Motor neuron (in vitro differentiated cells): Measurements from ENCODE around the gene SSBP2. TPM values are rescaled to one million over a fixed set of nuclear protein-coding genes. Genes with fewer than 3 reads are reported as not detected.
"Not testable (repeated sequence)": the region's sequence is repeated elsewhere in the genome, so short reads cannot be mapped to it uniquely, and the experiment has no call there.

ENCODE experiments used
- ATAC-seq, 8 experiments: fragments of 200-7000 bp; cut with Tn5 transposase; replicated peaks in 6 of 8; 2 replicates each; pipeline ENCODE4 v1.8.0; 2021; ENCODE audit warnings: mild to moderate bottlenecking in 8 of 8, moderate library complexity in 8 of 8
- H3K27ac ChIP-seq, 2 donors: fragments of 250-450 bp; sonication (Bioruptor Pico); 2 replicates each; pipeline ENCODE4 v1.9.0; 2021; ENCODE audit warnings: antibody characterized with exemption in 2 of 2, mild to moderate bottlenecking in 2 of 2, moderate library complexity in 1 of 2
- H3K4me1 ChIP-seq, 2 donors: fragments of 250-450 bp; sonication (Bioruptor Pico); replicated peaks in 1 of 2; 2 replicates each; pipeline ENCODE4 v1.6.1; 2021; ENCODE audit warnings: antibody characterized with exemption in 2 of 2, mild to moderate bottlenecking in 2 of 2, moderate library complexity in 1 of 2
- H3K4me3 ChIP-seq, 5 donors: fragments of 250-450 bp; sonication (Bioruptor Pico); 2 replicates each; pipeline ENCODE4 v1.9.0; 2021; ENCODE audit warnings: antibody characterized with exemption in 5 of 5, mild to moderate bottlenecking in 5 of 5, moderate library complexity in 4 of 5
- WGBS, 10 experiments: fragments of 450-650 bp; shearing (Covaris generic); methylation state at CpG; one replicate each; pipeline ENCODE4 v1.0.0; 2022; 5-methylcytosine and 5-hydroxymethylcytosine counted together
- in situ Hi-C, 9 experiments: fragments of 400-800 bp; cut with MboI; loops; one replicate each; pipeline ENCODE4 v1.15.0; 2021; ENCODE audit warnings: low sequenced_read_pairs in 9 of 9, low pct_unique_long_range_greater_than_20kb in 2 of 9; ENCODE audit not compliant: unreplicated experiment in 9 of 9
- total RNA-seq, 8 experiments: library from RNA; unstranded; fragments of 300-600 nt; gene quantifications; 2 replicates each; pipeline versions ENCODE4 v1.2.3 to v1.2.4, GENCODE V29; 2022

SSBP2 gene
- total RNA-seq, 8 experiments from 2014 or later = 18.3 to 129 (median 61.7) TPM

DNA sequence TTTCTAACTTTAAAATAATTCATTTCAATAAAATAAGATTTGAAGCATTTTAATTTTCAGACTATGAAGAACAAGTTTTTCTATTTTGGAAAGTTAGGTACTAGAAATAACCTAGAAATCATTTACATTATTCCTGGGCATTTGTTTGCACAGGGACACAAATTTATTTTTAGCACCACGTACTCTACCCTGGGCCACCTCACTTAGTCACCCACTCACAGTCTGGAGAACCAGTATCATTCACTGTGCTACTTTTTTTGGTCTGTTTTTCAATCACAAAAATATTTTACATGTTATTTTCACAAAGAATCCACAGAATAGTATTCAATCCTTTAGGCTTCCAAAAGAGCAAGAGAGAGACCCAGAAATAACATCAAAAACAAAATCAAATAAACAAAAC, 228.3 kb downstream of the SSBP2 start:
- Histone ChIP-seq H3K4me3 (no peak overlapping the region), H3K27ac (no peak overlapping the region), H3K4me1 (no peaks in the 10 kb centered on the region)
- no peak for ATAC-seq
- 90 to 100% (median 100%) methylated on average over 1 of the region's 1 CpG; no CpG with 5 or more reads in 2 of the 10 experiments for WGBS, 10 experiments
- in situ Hi-C loops = loop anchor here in 4 of 9 experiments (25.0 kb wide), 3 partner anchors 215 to 640 kb away; no protein-coding TSS in a partner anchor

GRCh38 chr5:81520769-81521168, 230.1 kb downstream of the SSBP2 start:
- ATAC-seq = no peak

GRCh38 chr5:81519217-81519905, 231.5 kb downstream of the SSBP2 start:
- H3K4me1 ChIP-seq = no peaks in the 10 kb centered on the region

More at GRCh38 chr5:81520769-81521168, 230.1 kb downstream of the SSBP2 start:
- Histone ChIP-seq H3K27ac (no peak overlapping the region), H3K4me1 (no peaks in the 10 kb centered on the region), H3K4me3 (no peak overlapping the region)
- in situ Hi-C loops = loop anchor here in 4 of 9 experiments (25.0 kb wide), 3 partner anchors 217 to 642 kb away; no protein-coding TSS in a partner anchor

DNA sequence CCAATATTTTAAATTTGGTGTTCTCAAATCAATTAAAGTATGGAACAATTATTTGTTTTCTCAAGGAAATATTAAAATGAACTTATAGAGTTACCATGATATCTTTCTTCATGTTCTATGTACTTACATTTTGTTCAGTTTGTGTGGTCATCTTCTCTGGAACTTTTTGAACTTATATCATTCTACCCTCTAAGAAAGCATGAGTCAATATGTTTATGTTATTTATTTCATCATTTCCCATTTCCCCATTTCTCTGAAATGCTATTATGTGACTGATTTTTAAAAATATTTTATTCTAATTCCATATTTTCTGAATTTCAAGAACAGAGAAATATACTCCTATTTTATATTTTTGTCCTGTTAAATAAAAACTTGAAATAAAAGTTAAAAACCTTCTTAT, 233.4 kb downstream of the SSBP2 start:
- in situ Hi-C loops = loop anchor here in 4 of 9 experiments (25.0 kb wide), 3 partner anchors 220 to 645 kb away; no protein-coding TSS in a partner anchor
- H3K27ac ChIP-seq = no peak overlapping the region
- no peak for ATAC-seq
- no peaks in the 10 kb centered on the region for H3K4me1 ChIP-seq
- H3K4me3 ChIP-seq = no peak overlapping the region

More at GRCh38 chr5:81519217-81519905, 231.5 kb downstream of the SSBP2 start:
- H3K4me3 ChIP-seq = no peak overlapping the region
- no peak for ATAC-seq
- 60 to 92% (median 75%) methylated on average over 2 of the region's 2 CpGs; no CpG with 5 or more reads in 2 of the 10 experiments for WGBS, 10 experiments
- H3K27ac ChIP-seq = no peak overlapping the region
- in situ Hi-C loops = loop anchor here in 4 of 9 experiments (25.0 kb wide), 3 partner anchors 218 to 643 kb away; no protein-coding TSS in a partner anchor

DNA sequence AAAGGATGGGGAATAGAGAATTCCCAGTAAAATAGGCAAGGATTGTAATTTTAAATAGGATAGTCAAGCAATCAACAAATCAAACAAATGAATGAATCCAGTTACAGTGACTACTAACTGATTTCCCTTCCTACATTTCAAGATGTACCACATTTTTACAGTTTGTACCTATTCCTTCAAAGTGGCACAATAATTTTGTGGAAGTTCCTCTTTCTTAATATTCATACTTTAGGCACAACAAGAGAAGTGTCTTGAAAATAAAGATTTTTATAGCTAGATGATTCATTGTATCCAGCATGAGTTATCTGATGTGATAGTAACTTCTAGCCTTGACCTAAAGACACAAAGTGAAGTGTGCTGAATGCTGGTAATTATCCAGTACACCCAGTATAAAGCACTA, 234.8 kb downstream of the SSBP2 start:
- ATAC-seq = no peak
- H3K4me3 ChIP-seq = no peak overlapping the region
- no peak overlapping the region for H3K27ac ChIP-seq
- no peaks in the 10 kb centered on the region for H3K4me1 ChIP-seq
- in situ Hi-C loops = loop anchor here in 4 of 9 experiments (25.0 kb wide), 3 partner anchors 221 to 646 kb away; no protein-coding TSS in a partner anchor

GRCh38 chr5:81513982-81514381, 236.9 kb downstream of the SSBP2 start:
- Histone ChIP-seq H3K27ac (no peak overlapping the region), H3K4me1 (no peaks in the 10 kb centered on the region), H3K4me3 (no peak overlapping the region)
- ATAC-seq = no peak
- in situ Hi-C loops = loop anchor here in 4 of 9 experiments (25.0 kb wide), 3 partner anchors 223 to 648 kb away; no protein-coding TSS in a partner anchor

- Histone ChIP-seq H3K4me1 (no peaks in the 10 kb centered on the region), H3K4me3 (no peak overlapping the region), H3K27ac (no peak overlapping the region)
- WGBS, 10 experiments = 77 to 100% (median 87%) methylated on average over 1 to 2 of the region's 2 CpGs
- in situ Hi-C loops = loop anchor here in 4 of 9 experiments (25.0 kb wide), 3 partner anchors 224 to 649 kb away; no protein-coding TSS in a partner anchor
- ATAC-seq = peak in 1 of 8 experiments; percentile 80
These were observed 237.4 kb downstream of the SSBP2 start for GRCh38 chr5:81513473-81513872.

GRCh38 chr5:81506900-81507588, 243.9 kb downstream of the SSBP2 start:
- Histone ChIP-seq H3K4me3 (no peak overlapping the region), H3K4me1 (peaks cover 2 to 5% of the 10 kb centered on the region in 2 donors), H3K27ac (no peak overlapping the region)
- peak; percentile 100 for ATAC-seq
- in situ Hi-C loops = loop anchor here in 4 of 9 experiments (10.0 to 25.0 kb wide), 4 partner anchors 230 to 655 kb away; partner anchors contain the start of gene SSBP2 (in 1 of the 4)
- WGBS, 10 experiments = 10 to 70% (median 49%) methylated on average over 1 to 2 of the region's 2 CpGs

DNA sequence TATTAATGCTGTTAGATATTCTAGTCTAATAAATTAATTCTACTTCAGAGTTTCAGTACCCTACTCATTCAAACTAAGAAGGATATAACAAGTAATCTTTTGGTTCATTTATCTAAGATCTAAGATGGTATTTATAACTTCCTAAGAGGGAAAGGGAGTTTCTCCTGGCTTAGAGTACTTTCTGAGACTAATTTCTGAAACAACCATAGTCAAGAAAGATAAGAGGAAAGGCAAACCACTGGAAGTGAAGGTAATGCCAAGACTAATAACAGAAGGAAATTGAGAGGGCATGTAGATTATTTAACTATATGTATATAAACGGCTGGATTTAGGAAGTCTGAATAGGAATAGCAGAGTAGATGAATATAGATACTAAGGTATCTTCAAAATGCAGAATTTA, 244.5 kb downstream of the SSBP2 start:
- H3K4me3 ChIP-seq = no peak overlapping the region
- ATAC-seq = no peak
- 0 to 78% (median 48%) methylated on average over 1 of the region's 1 CpG for WGBS, 10 experiments
- peak overlapping the region in 1 of 2 donors; percentile 6 for H3K27ac ChIP-seq
- peaks cover 2 to 5% of the 10 kb centered on the region in 2 donors for H3K4me1 ChIP-seq
- in situ Hi-C loops = loop anchor here in 4 of 9 experiments (10.0 to 25.0 kb wide), 4 partner anchors 231 to 656 kb away; partner anchors contain the start of gene SSBP2 (in 1 of the 4)

DNA sequence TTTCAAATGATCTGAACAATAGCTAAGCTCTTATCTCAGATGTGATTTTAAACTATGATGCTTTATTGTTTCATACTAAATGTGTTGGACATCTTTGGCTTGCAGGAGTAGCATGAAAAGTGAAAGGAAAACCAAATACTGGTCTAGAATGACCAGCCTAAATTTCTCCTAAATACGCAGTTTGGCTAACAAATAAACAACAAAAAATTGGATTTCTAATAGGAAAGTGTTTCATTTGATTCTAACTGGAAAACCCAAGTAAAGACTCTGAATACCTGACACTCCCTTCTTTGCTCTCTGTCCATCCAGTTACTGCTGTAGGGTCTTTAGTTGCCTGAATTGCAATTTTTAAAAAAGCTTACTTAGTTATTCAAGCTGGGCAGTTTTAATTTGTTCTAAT, 245.2 kb downstream of the SSBP2 start:
- no peak for ATAC-seq
- Histone ChIP-seq H3K27ac (no peak overlapping the region), H3K4me3 (no peak overlapping the region), H3K4me1 (peaks cover 2 to 5% of the 10 kb centered on the region in 2 donors)
- WGBS, 10 experiments = 64 to 100% (median 95%) methylated on average over 1 of the region's 1 CpG; no CpG with 5 or more reads in 2 of the 10 experiments
- in situ Hi-C loops = loop anchor here in 4 of 9 experiments (10.0 to 25.0 kb wide), 4 partner anchors 232 to 657 kb away; partner anchors contain the start of gene SSBP2 (in 1 of the 4)

DNA sequence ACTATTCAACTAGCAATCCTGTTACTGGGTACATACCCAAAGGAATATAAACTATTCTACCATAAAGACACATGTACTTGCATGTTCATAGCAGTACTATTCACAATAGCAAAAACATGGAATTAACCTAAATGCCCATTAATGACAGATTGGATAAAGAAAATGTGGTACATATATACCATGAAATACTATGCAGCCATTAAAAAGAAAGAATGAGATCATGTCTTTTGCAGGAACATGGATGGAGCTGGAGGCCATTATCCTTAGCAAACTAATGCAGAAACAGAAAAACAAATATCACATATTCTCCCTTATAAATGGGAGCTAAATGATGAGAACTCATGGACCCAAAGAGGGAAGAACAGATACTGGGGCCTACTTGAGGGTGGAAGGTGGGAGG, 247.3 kb downstream of the SSBP2 start:
- H3K4me1 ChIP-seq, ATAC-seq, H3K27ac ChIP-seq, H3K4me3 ChIP-seq: not testable (repeated sequence)
- in situ Hi-C loops = loop anchor here in 4 of 9 experiments (10.0 to 25.0 kb wide), 4 partner anchors 234 to 659 kb away; partner anchors contain the start of gene SSBP2 (in 1 of the 4)

DNA sequence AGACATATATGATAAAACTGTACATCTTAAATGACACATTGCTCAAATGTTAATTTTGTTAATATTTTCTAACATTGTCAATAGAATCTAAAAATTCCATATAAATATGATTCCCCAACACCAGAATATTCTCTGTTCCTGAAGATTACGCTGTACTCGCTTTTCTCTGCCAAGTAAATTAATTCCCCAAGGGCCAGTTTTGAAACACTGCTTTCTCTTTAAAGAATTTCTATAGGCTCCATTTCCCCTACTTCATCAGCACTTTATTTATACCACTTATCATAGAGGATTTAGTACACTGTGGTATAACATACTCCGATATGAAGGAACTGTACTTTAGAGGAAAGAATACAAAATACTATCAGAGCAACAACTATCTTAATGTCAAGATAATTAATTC, 255.6 kb downstream of the SSBP2 start:
- no peak overlapping the region for H3K27ac ChIP-seq

GRCh38 chr5:81488862-81489261, 262.0 kb downstream of the SSBP2 start:
- in situ Hi-C loops = loop anchor here in 1 of 9 experiments (25.0 kb wide), 1 partner anchor 248 kb away; no protein-coding TSS in a partner anchor
- ATAC-seq = no peak
- H3K27ac ChIP-seq = no peak overlapping the region
- no peaks in the 10 kb centered on the region for H3K4me1 ChIP-seq
- H3K4me3 ChIP-seq = no peak overlapping the region
- 71 to 100% (median 100%) methylated on average over 1 to 2 of the region's 2 CpGs; no CpG with 5 or more reads in 2 of the 10 experiments for WGBS, 10 experiments

More for the DNA sequence above, 255.6 kb downstream of the SSBP2 start:
- in situ Hi-C loops = loop anchor here in 1 of 9 experiments (25.0 kb wide), 1 partner anchor 242 kb away; no protein-coding TSS in a partner anchor
- Histone ChIP-seq H3K4me3 (no peak overlapping the region), H3K4me1 (no peaks in the 10 kb centered on the region)
- 86 to 100% (median 100%) methylated on average over 1 to 3 of the region's 3 CpGs; no CpG with 5 or more reads in 1 of the 10 experiments for WGBS, 10 experiments
- no peak for ATAC-seq
